Kidney epithelial cell (primary cell): ENCODE measurements around the gene SLC6A7. TPM values are rescaled to one million over a fixed set of nuclear protein-coding genes. Genes with fewer than 3 reads are reported as not detected.

Experiments used
- DNase-seq: peaks from one replicate; pipeline ENCODE4 v3.0.0-alpha.2; 2010; ENCODE audit warnings: low read depth
- H3K27me3 ChIP-seq: 2 replicates; pipeline ENCODE4 v1.6.0; 2011; ENCODE audit warnings: low read length; ENCODE audit not compliant: control insufficient read depth, insufficient read depth
- H3K36me3 ChIP-seq: 2 replicates; pipeline ENCODE4 v1.5.1; 2011; ENCODE audit warnings: low read length; ENCODE audit not compliant: control insufficient read depth, insufficient read depth
- H3K4me3 ChIP-seq: 2 replicates; pipeline ENCODE4 v1.5.1; 2011; ENCODE audit warnings: low read depth, mild to moderate bottlenecking, control low read depth, low read length
- total RNA-seq: library from RNA; depleted of rRNA; stranded (reverse); fragments of >200 nt; gene quantifications from 2 replicates; pipeline ENCODE4 v1.2.3, GENCODE V29; 2015
- TF ChIP-seq, protein P1 (sequence below): IDR thresholded peaks from 2 replicates; pipeline ENCODE4 v1.5.1; 2011; ENCODE audit warnings: mild to moderate bottlenecking, moderate library complexity, low read length, control low read depth, inconsistent platforms; ENCODE audit not compliant: insufficient read depth, poor library complexity, severe bottlenecking

SLC6A7 gene
- total RNA-seq, 1 donor from 2014 or later: not detected

DNA sequence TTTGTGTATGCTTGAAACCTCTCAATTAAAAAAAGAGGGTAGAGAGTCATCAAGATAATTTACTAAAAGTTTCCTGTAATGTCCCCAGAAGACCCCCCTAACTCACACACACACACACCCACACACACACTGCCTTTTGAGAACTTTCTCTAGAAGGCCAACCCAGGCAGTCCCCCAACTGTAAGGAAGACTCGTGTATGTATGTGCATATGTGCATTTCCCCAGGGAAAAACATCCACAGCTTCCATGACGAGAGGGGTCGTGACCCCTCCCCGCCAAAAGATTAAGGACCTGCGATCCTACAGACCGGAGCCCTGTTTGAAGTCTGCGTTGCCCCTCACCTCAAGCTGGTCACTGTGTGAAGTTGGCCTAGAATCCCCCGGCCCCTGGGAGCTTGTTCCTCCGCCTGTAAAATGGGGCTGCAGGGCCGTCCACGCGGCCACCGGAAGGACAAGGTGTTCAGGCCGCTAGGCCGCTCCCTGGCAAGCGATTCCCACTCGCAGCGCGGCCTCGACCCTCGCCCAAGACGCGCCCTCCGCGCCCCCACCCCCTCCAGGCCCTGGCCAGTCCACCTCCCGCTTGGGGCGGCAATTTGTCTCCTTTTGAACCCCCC lies 23.7 kb upstream of the SLC6A7 start:
- no peak for DNase-seq
- Histone ChIP-seq H3K36me3 (no peaks in the 10 kb centered on the region), H3K4me3 (no peak overlapping the region), H3K27me3 (peaks cover 44% of the 10 kb centered on the region)
- TF ChIP-seq, protein P1, sequence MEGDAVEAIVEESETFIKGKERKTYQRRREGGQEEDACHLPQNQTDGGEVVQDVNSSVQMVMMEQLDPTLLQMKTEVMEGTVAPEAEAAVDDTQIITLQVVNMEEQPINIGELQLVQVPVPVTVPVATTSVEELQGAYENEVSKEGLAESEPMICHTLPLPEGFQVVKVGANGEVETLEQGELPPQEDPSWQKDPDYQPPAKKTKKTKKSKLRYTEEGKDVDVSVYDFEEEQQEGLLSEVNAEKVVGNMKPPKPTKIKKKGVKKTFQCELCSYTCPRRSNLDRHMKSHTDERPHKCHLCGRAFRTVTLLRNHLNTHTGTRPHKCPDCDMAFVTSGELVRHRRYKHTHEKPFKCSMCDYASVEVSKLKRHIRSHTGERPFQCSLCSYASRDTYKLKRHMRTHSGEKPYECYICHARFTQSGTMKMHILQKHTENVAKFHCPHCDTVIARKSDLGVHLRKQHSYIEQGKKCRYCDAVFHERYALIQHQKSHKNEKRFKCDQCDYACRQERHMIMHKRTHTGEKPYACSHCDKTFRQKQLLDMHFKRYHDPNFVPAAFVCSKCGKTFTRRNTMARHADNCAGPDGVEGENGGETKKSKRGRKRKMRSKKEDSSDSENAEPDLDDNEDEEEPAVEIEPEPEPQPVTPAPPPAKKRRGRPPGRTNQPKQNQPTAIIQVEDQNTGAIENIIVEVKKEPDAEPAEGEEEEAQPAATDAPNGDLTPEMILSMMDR: no peak

DNA sequence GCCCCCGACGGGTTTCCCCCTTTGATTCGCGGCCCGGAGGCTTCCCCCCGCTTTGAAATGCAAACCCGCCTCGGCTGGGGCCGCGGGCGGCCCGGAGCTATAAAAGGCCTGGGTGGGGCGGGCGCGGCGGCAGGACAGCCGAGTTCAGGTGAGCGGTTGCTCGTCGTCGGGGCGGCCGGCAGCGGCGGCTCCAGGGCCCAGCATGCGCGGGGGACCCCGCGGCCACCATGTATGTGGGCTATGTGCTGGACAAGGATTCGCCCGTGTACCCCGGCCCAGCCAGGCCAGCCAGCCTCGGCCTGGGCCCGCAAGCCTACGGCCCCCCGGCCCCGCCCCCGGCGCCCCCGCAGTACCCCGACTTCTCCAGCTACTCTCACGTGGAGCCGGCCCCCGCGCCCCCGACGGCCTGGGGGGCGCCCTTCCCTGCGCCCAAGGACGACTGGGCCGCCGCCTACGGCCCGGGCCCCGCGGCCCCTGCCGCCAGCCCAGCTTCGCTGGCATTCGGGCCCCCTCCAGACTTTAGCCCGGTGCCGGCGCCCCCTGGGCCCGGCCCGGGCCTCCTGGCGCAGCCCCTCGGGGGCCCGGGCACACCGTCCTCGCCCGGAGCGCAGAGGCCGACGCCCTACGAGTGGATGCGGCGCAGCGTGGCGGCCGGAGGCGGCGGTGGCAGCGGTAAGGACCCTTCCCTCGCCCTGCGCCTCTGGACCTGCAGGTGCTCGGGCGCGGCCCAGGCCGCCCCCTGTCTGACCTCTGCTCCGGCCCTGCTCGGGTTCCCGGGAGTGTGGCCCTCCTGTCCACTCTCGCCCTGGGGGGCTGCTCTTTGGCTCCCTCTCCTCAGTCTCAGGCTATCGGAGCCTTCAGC lies 23.0 kb upstream of the SLC6A7 start, which contains the start of gene CDX1:
CDX1 (plus strand) TSS at position 129 of the 862 bp plus-strand sequence; CDS start at position 228, 99 bp downstream.
- Histone ChIP-seq H3K4me3 (no peak within 1 kb of the TSS), H3K36me3 (no peaks in the 10 kb centered on the region), H3K27me3 (peaks cover 44% of the 10 kb centered on the region)
- no peak for DNase-seq
- TF ChIP-seq, protein P1: no peak

DNA sequence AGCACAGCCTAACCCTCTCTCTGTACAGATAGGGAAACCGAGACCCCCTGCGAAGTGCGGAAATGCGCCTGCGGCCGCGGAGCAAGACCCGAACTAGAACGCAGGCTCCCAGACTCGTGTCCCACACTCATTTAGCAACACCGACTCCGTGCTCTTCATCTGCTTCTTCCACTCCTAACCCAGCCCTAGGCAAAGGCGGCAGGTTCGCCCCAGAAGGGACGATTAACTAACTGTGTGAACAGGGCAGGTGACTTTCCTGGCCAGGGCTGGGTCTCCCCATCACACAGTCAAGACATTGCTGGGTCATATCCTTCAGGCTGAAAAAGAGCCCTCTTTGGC lies 22.4 kb upstream of the SLC6A7 start:
- TF ChIP-seq, protein P1: no peak
- H3K36me3 ChIP-seq: no peaks in the 10 kb centered on the region
- DNase-seq: no peak
- no peak overlapping the region for H3K4me3 ChIP-seq
- peaks cover 44% of the 10 kb centered on the region for H3K27me3 ChIP-seq

DNA sequence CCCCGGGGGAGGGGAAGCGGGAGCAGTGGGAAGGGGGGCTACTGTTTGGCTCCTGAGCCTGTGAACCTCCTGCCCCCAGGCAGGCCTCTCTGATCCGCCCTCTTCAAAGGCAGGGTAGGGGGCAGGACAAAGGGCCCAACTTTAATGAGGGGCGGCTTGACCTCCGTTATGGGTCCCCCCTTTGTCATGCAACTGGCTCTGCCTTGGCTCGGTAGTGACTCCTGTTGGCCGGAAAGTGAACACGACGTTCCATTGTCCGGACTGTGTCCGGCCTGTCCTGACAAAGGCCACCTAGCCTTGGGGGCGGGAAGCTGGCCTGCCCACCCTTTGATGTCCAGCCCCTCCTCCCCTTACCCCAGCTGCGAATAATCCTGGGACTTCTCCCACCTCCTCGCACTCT lies 22.0 kb upstream of the SLC6A7 start:
- TF ChIP-seq, protein P1: no peak
- Histone ChIP-seq H3K27me3 (peaks cover 44% of the 10 kb centered on the region), H3K36me3 (no peaks in the 10 kb centered on the region), H3K4me3 (no peak overlapping the region)
- DNase-seq: no peak

DNA sequence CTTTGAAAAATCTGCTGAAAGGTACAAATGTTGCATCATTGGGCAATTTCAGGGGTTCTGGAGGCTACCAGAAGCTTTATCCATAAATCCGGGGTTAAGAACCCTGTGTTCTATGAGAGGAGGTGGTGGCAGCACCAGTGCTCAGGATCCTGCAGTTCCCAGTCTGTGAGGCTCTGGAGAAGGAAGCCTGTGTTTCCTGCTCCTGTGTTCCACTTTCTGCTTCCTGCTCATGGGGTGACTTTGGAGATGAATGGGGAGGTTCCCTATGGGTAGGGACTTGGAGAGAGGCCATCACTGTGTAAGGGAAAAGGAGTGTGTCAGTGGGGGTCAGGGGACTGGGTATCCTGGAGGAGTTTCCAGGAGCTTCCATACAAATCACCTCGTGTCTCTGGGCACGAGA lies 21.0 kb upstream of the SLC6A7 start:
- no peaks in the 10 kb centered on the region for H3K36me3 ChIP-seq
- peaks cover 46% of the 10 kb centered on the region for H3K27me3 ChIP-seq
- DNase-seq: no peak
- no peak overlapping the region for H3K4me3 ChIP-seq
- TF ChIP-seq, protein P1: no peak
